HepG2 (cell line): ENCODE results near the gene TDRD10. TPM values are rescaled to one million over a fixed set of nuclear protein-coding genes. Genes with fewer than 3 reads are reported as not detected.

Experiments
- BHLHE40 ChIP-seq: IDR thresholded peaks from 2 replicates; pipeline ENCODE4 v1.6.1; 2011; ENCODE audit warnings: low read length, improper control_type of control experiment
- CAMTA2 ChIP-seq: sonication (generic); formaldehyde crosslinking; IDR thresholded peaks from 2 replicates; pipeline ENCODE4 v1.4.0; 2020; ENCODE audit warnings: mild to moderate bottlenecking, missing genetic modification reagents, borderline replicate concordance
- CSRNP2 ChIP-seq: sonication (generic); formaldehyde crosslinking; conservative IDR thresholded peaks from 2 replicates; pipeline ENCODE4 v1.8.0; 2022; ENCODE audit warnings: low read depth, missing genetic modification reagents
- DNMT3B ChIP-seq: conservative IDR thresholded peaks from 2 replicates; pipeline ENCODE4 v1.6.1; 2016; ENCODE audit warnings: missing biosample characterization, control low read depth
- DRAP1 ChIP-seq: IDR thresholded peaks from 2 replicates; pipeline ENCODE4 v1.6.1; 2016; ENCODE audit warnings: missing genetic modification reagents, missing compliant biosample characterization
- EZH2 ChIP-seq: conservative IDR thresholded peaks from 2 replicates; pipeline ENCODE4 v1.6.1; 2012; ENCODE audit warnings: mild to moderate bottlenecking, low read depth, low read length, moderate library complexity
- FOXK2 ChIP-seq: fragments of 450-650 bp; IDR thresholded peaks from 2 replicates; pipeline ENCODE4 v1.6.1; 2016
- GMEB1 ChIP-seq: sonication (generic); formaldehyde crosslinking; IDR thresholded peaks from 2 replicates; pipeline ENCODE4 v1.5.1; 2020; ENCODE audit warnings: missing genetic modification reagents, mild to moderate bottlenecking, borderline replicate concordance
- GZF1 ChIP-seq: sonication (generic); formaldehyde crosslinking; IDR thresholded peaks from 2 replicates; pipeline ENCODE4 v1.5.1; 2020; ENCODE audit warnings: mild to moderate bottlenecking, missing genetic modification reagents
- HIVEP1 ChIP-seq: sonication (generic); formaldehyde crosslinking; IDR thresholded peaks from 2 replicates; pipeline ENCODE4 v1.4.0; 2020; ENCODE audit warnings: mild to moderate bottlenecking, missing genetic modification reagents
- IRF1 ChIP-seq: sonication (generic); formaldehyde crosslinking; IDR thresholded peaks from 2 replicates; pipeline ENCODE4 v1.4.0; 2020; ENCODE audit warnings: low read depth, mild to moderate bottlenecking, missing genetic modification reagents
- MLXIP ChIP-seq: sonication (generic); formaldehyde crosslinking; IDR thresholded peaks from 2 replicates; pipeline ENCODE4 v1.9.0; 2021; ENCODE audit warnings: missing genetic modification reagents, borderline replicate concordance
- MTA3 ChIP-seq: sonication (generic); formaldehyde crosslinking; IDR thresholded peaks from 2 replicates; pipeline ENCODE4 v1.4.0; 2020; ENCODE audit warnings: missing genetic modification reagents
- NCOA2 ChIP-seq: sonication (generic); formaldehyde crosslinking; IDR thresholded peaks from 2 replicates; pipeline ENCODE4 v1.8.0; 2022; ENCODE audit warnings: inconsistent platforms
- PCBP1 ChIP-seq: fragments of 200-400 bp; formaldehyde crosslinking; IDR thresholded peaks from 2 replicates; pipeline ENCODE4 v1.6.1; 2017; ENCODE audit warnings: mild to moderate bottlenecking, low read depth, low read length, borderline replicate concordance
- RAD21 ChIP-seq: fragments of 450-650 bp; formaldehyde crosslinking; IDR thresholded peaks from 2 replicates; pipeline ENCODE4 v1.5.0; 2020; ENCODE audit warnings: mild to moderate bottlenecking
- THAP11 ChIP-seq: IDR thresholded peaks from 2 replicates; pipeline ENCODE4 v1.6.1; 2016; ENCODE audit warnings: missing biosample characterization, missing genetic modification reagents
- ZFP62 ChIP-seq: sonication (generic); formaldehyde crosslinking; IDR thresholded peaks from 2 replicates; pipeline ENCODE4 v1.4.0; 2020; ENCODE audit warnings: missing genetic modification reagents
- ZFP90 ChIP-seq: sonication (generic); formaldehyde crosslinking; IDR thresholded peaks from 2 replicates; pipeline ENCODE4 v1.8.0; 2022; ENCODE audit warnings: missing genetic modification reagents, mild to moderate bottlenecking, inconsistent platforms, borderline replicate concordance
- ZMYM4 ChIP-seq: sonication (generic); formaldehyde crosslinking; IDR thresholded peaks from 2 replicates; pipeline ENCODE4 v1.8.1; 2023; ENCODE audit warnings: mild to moderate bottlenecking, missing genetic modification reagents
- ZNF101 ChIP-seq: sonication (generic); formaldehyde crosslinking; IDR thresholded peaks from 2 replicates; pipeline ENCODE4 v1.4.0; 2020; ENCODE audit warnings: mild to moderate bottlenecking, low read depth, missing genetic modification reagents, borderline replicate concordance
- ZNF12 ChIP-seq: sonication (generic); formaldehyde crosslinking; IDR thresholded peaks from 2 replicates; pipeline ENCODE4 v1.5.0; 2020; ENCODE audit warnings: missing genetic modification reagents
- ZNF333 ChIP-seq: sonication (generic); formaldehyde crosslinking; IDR thresholded peaks from 2 replicates; pipeline ENCODE4 v1.4.0; 2020; ENCODE audit warnings: mild to moderate bottlenecking, missing genetic modification reagents, borderline replicate concordance
- polyA plus RNA-seq, 8 experiments: library from polyadenylated mRNA; depleted of rRNA in 3 of 8; stranded (reverse) in 7 of 8; unstranded in 1 of 8; fragments of >200 nt; fragmentation: Illumina TruSeq in 4 of 8; extraction: Trizol in 4 of 8; gene quantifications; 2 replicates each; pipeline versions ENCODE4 v1.2.1 to v1.2.3, GENCODE V29; 2011 to 2016; ENCODE audit warnings: low read depth in 4 of 8, missing spikeins in 1 of 8, mixed read lengths in 1 of 8; ENCODE audit not compliant: insufficient read depth in 1 of 8
- total RNA-seq, 5 experiments: library from RNA; depleted of rRNA; stranded (reverse); fragments of >200 nt; fragmentation: Illumina TruSeq; extraction: Trizol; gene quantifications; 2 replicates each; pipeline ENCODE4 v1.2.3, GENCODE V29; 2016; ENCODE audit warnings: low read depth in 1 of 5

Gene TDRD10
- total and polyA plus RNA-seq, 2 of the 13 experiments (the other 11 are each of a cell fraction or from before 2014, with no cell fraction given): not detected

GRCh38 chr1:154558720-154559465, 56.9 kb downstream of the TDRD10 start (continued):
- peak; percentile 99 for TF ChIP-seq GMEB1 (CRISPR knock-in tag)
- TF ChIP-seq CAMTA2: peak; percentile 59; the same call in 1 of the 2 replicates
- TF ChIP-seq IRF1 (CRISPR knock-in tag): peak; percentile 96; the same call in 1 of the 2 replicates
- TF ChIP-seq ZFP62: no peak
- TF ChIP-seq ZMYM4 (CRISPR knock-in tag): peak; percentile 97
- TF ChIP-seq RAD21 (CRISPR knock-in tag): 0 out of 2 replicates have a peak, but pooled peaks have one; percentile 30
- peak; percentile 60; the same call in 1 of the 2 replicates for TF ChIP-seq PCBP1
- peak; percentile 99 for TF ChIP-seq ZFP90 (CRISPR knock-in tag)
- TF ChIP-seq MLXIP (CRISPR knock-in tag): peak; percentile 87
- peak; percentile 98 for TF ChIP-seq DNMT3B (CRISPR knock-in tag)
- peak; percentile 99; the same call in 1 of the 2 replicates for TF ChIP-seq HIVEP1 (CRISPR knock-in tag)
- no peak for TF ChIP-seq EZH2
- TF ChIP-seq ZNF12 (CRISPR knock-in tag): peak; percentile 49; the same call in 1 of the 2 replicates
- peak; percentile 99 for TF ChIP-seq ZNF101 (CRISPR knock-in tag)
- TF ChIP-seq NCOA2 (CRISPR knock-in tag): peak; percentile 50; the same call in 1 of the 2 replicates
- peak; percentile 99 for TF ChIP-seq BHLHE40
- TF ChIP-seq FOXK2: 0 out of 2 replicates have a peak, but pooled peaks have one; percentile 40
- peak; percentile 41; the same call in 1 of the 2 replicates for TF ChIP-seq GZF1 (CRISPR knock-in tag)
- peak; percentile 21; the same call in 1 of the 2 replicates for TF ChIP-seq DRAP1 (CRISPR knock-in tag)
- TF ChIP-seq MTA3 (CRISPR knock-in tag): no peak
- peak; percentile 87 for TF ChIP-seq THAP11 (CRISPR knock-in tag)
- peak; percentile 64; the same call in 1 of the 2 replicates for TF ChIP-seq ZNF333 (CRISPR knock-in tag)
- TF ChIP-seq CSRNP2 (CRISPR knock-in tag): peak; percentile 94
